ENCODE data around the gene USB1. TPM values are rescaled to one million over a fixed set of nuclear protein-coding genes. Genes with fewer than 3 reads are reported as not detected.
"Not testable (repeated sequence)": the region's sequence is repeated elsewhere in the genome, so short reads cannot be mapped to it uniquely, and the experiment has no call there.

The USB1 gene
- total RNA-seq, 2 donors from 2014 or later, result 22.6 to 74.1 TPM

DNA sequence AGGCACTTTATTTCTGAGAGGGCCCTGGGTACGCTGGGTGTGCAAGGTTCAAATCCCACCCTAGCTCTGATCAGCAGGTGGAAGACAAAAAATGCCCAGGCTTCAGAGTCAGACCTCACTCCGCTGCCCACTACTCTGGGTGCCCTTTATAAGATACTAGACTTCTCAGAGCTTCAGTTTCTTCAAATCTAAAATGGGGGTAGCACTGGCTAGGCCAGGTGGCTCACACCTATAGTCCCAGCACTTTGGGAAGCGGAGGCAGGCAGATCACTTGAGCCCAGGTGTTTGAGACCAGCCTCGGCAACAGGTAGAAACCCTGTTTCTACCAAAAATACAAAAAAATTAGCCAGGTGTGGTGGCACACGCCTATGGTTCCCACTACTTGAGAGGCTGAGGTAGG lies 1.7 kb downstream of the USB1 start:
- H3K4me1 ChIP-seq (replicated peaks), result peaks cover 10% of the 10 kb centered on the region
- H3K27me3 ChIP-seq (replicated peaks; ENCODE audit: insufficient read depth), result no peaks in the 10 kb centered on the region
- intact Hi-C loops (cut with DNase I), result loop anchor here (5.0 kb wide), 2 partner anchors 246 to 426 kb away; no protein-coding TSS in a partner anchor
- no peak for DNase-seq (ENCODE audit: low spot score)
- 96% methylated on average over 5 of the region's 5 CpGs for WGBS
- no peaks in the 10 kb centered on the region for H3K9me3 ChIP-seq
- H3K4me3 ChIP-seq, result no peak overlapping the region
- no peak overlapping the region for H3K27ac ChIP-seq
- TF ChIP-seq POLR2A (IDR thresholded peaks at IDR 0.05) (no peak), POLR2AphosphoS5 (IDR thresholded peaks at IDR 0.05) (no peak)
- TF ChIP-seq, protein P1, sequence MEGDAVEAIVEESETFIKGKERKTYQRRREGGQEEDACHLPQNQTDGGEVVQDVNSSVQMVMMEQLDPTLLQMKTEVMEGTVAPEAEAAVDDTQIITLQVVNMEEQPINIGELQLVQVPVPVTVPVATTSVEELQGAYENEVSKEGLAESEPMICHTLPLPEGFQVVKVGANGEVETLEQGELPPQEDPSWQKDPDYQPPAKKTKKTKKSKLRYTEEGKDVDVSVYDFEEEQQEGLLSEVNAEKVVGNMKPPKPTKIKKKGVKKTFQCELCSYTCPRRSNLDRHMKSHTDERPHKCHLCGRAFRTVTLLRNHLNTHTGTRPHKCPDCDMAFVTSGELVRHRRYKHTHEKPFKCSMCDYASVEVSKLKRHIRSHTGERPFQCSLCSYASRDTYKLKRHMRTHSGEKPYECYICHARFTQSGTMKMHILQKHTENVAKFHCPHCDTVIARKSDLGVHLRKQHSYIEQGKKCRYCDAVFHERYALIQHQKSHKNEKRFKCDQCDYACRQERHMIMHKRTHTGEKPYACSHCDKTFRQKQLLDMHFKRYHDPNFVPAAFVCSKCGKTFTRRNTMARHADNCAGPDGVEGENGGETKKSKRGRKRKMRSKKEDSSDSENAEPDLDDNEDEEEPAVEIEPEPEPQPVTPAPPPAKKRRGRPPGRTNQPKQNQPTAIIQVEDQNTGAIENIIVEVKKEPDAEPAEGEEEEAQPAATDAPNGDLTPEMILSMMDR (IDR thresholded peaks at IDR 0.05), result no peak
- peaks cover 0 to 2% of the 10 kb centered on the region in 2 donors for H3K36me3 ChIP-seq

DNA sequence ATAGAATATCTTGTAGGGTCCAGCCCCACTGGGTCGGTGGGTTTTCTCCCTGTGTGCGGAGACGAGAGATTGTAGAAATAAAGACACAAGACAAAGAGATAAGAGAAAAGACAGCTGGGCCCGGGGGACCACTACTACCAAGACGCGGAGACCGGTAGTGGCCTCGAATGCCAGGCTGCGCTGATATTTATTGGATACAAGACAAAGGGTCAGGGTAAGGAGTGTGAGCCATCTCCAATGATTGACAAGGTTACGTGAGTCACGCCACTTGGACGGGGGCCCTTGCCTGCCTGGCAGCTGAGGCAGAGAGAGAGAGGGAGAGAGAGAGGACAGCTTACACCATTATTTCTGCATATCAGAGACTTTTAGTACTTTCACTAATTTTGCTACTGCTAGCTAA lies 3.5 kb downstream of the USB1 start:
- not testable (repeated sequence) for H3K27me3 ChIP-seq (replicated peaks; ENCODE audit: insufficient read depth); H3K36me3 ChIP-seq; DNase-seq (ENCODE audit: low spot score); H3K4me1 ChIP-seq (replicated peaks); H3K4me3 ChIP-seq; H3K9me3 ChIP-seq; H3K27ac ChIP-seq
- 94% methylated on average over 12 of the region's 12 CpGs for WGBS
- intact Hi-C loops (cut with DNase I), result loop anchor here (5.0 kb wide), 2 partner anchors 247 to 427 kb away; no protein-coding TSS in a partner anchor

DNA sequence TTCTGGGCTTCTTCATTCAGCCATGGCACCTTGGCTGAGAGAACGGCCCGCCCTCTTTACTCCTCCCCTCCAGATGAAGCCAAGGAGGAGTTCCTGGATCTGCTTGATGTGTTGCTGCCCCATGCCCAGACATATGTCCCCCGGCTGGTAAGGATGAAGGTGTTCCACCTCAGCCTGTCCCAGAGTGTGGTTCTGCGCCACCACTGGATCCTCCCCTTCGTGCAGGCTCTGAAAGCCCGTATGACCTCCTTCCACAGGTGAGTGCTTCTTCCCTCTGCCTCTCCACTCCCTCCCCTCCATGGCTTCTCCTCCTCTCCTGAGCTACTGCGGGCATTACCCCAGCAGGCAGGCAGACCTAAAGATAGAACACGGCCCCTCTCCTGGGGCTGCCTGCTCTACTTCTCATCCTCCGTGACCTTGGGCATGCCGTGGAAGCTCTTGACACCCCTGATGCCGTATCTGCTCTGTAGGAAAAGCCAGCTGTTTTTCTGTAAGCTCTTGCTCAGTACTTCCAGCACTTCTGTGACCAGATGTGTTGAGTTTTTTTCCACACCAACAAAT lies 8.7 kb downstream of the USB1 start:
- TF ChIP-seq, protein P1 (IDR thresholded peaks at IDR 0.05), result no peak
- no peak for TF ChIP-seq POLR2A (IDR thresholded peaks at IDR 0.05)
- TF ChIP-seq POLR2AphosphoS5 (IDR thresholded peaks at IDR 0.05), result no peak
- intact Hi-C loops (cut with DNase I), result no loop called here
- 83% methylated on average over 11 of the region's 11 CpGs for WGBS
- no peaks in the 10 kb centered on the region for H3K4me1 ChIP-seq (replicated peaks)
- no peaks in the 10 kb centered on the region for H3K9me3 ChIP-seq
- DNase-seq (ENCODE audit: low spot score), result no peak
- H3K27me3 ChIP-seq (replicated peaks; ENCODE audit: insufficient read depth), result no peaks in the 10 kb centered on the region
- H3K27ac ChIP-seq, result no peak overlapping the region
- H3K36me3 ChIP-seq, result peaks cover 0 to 5% of the 10 kb centered on the region in 2 donors
- no peak overlapping the region for H3K4me3 ChIP-seq

DNA sequence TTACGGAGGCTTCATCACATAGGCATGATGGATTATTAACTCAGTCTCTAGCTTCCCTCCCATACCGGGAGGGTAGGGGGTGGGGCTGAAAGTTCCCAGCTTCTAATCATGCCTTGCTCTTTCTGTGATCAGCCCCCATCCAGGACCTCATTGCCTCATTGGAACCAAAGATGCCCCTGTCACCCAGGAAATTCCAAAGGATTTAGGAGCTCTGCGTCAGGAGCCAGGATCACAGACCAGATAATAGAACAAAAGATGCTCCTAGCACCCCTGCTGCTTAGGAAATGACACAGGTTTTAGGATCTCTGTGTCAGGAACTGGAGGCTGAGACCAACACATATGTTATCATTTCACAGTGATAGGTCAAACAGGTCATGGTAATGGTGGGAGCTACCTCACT lies 9.7 kb downstream of the USB1 start:
- no peak for DNase-seq (ENCODE audit: low spot score)
- 67% methylated on average over 3 of the region's 3 CpGs for WGBS
- H3K9me3 ChIP-seq, result no peaks in the 10 kb centered on the region
- no peaks in the 10 kb centered on the region for H3K27me3 ChIP-seq (replicated peaks; ENCODE audit: insufficient read depth)
- H3K4me1 ChIP-seq (replicated peaks), result no peaks in the 10 kb centered on the region
- H3K4me3 ChIP-seq, result no peak overlapping the region
- intact Hi-C loops (cut with DNase I), result no loop called here
- peaks cover 0 to 5% of the 10 kb centered on the region in 2 donors for H3K36me3 ChIP-seq
- H3K27ac ChIP-seq, result no peak overlapping the region
- TF ChIP-seq POLR2AphosphoS5 (IDR thresholded peaks at IDR 0.05) (no peak), POLR2A (IDR thresholded peaks at IDR 0.05) (no peak)
- TF ChIP-seq, protein P1 (IDR thresholded peaks at IDR 0.05), result no peak

DNA sequence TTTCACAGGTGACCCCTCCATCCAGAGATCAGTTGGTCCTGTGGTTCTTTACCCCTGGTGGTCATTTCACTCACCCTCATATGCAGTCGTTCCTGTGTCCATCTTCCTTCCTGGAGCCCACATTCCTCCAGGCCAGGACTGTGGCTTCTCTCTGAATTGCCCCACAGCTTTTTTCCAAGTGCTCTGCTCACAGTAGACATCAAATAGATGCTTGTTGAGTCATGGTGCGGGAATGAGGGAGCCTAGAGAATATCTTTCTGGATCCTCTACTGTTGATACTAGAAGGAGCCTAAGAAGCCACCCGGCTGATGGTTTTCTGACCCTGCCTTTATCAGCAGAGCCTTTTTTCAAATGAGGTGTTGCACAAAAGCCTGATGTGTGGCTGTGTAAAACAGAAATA lies 10.4 kb downstream of the USB1 start:
- Histone ChIP-seq H3K9me3 (no peaks in the 10 kb centered on the region), H3K27me3 (replicated peaks; ENCODE audit: insufficient read depth) (no peaks in the 10 kb centered on the region), H3K36me3 (peaks cover 0 to 5% of the 10 kb centered on the region in 2 donors), H3K4me1 (replicated peaks) (no peaks in the 10 kb centered on the region), H3K4me3 (no peak overlapping the region), H3K27ac (no peak overlapping the region)
- intact Hi-C loops (cut with DNase I), result no loop called here
- DNase-seq (ENCODE audit: low spot score), result no peak
- 76% methylated on average over 3 of the region's 3 CpGs for WGBS
- no peak for TF ChIP-seq POLR2A (IDR thresholded peaks at IDR 0.05)

GRCh38 chr16:58012481-58012880 lies 11.3 kb downstream of the USB1 start:
- TF ChIP-seq POLR2A (IDR thresholded peaks at IDR 0.05) (no peak), POLR2AphosphoS5 (IDR thresholded peaks at IDR 0.05) (no peak)
- TF ChIP-seq, protein P1 (IDR thresholded peaks at IDR 0.05), result no peak
- Histone ChIP-seq H3K9me3 (no peaks in the 10 kb centered on the region), H3K4me3 (no peak overlapping the region), H3K4me1 (replicated peaks) (no peaks in the 10 kb centered on the region), H3K27me3 (replicated peaks; ENCODE audit: insufficient read depth) (no peaks in the 10 kb centered on the region), H3K27ac (no peak overlapping the region), H3K36me3 (peaks cover 0 to 5% of the 10 kb centered on the region in 2 donors)
- intact Hi-C loops (cut with DNase I), result no loop called here
- DNase-seq (ENCODE audit: low spot score), result no peak
- 81% methylated on average over 9 of the region's 9 CpGs for WGBS

Measured in prostate gland (tissue), 2 donors.